ENCODE data around the gene ESX1. TPM values are rescaled to one million over a fixed set of nuclear protein-coding genes. Genes with fewer than 3 reads are reported as not detected.

ESX1 gene
- total and polyA plus RNA-seq, 2 of the 4 experiments (the other 2 are of a cell fraction): not detected

DNA sequence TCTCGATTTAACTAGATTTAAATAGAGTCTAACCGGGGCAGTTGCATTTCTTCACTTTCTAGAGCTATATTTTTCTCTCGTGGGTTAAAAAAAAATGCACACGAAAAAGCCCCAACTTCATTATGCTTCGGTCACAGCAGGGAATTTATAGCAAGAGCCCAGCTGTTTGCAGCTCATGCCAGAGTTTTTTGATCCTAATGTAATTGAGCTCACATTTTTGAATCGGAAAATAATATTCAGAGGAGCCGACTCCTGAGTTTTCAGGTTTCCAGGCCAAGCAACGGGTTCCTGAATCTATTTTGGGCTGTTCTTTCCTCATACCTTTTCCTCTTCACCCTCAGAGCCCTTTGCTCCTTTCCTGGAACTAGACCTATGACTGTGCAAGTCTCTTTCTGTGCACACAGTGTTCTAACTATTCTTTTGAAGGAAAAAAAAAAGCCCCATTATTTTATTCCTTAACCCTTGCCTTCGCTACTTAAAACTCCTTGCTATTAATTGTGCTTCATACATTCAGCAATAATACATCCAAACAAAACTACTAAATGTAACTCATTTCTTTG, 27.5 kb upstream of the ESX1 start:
- WGBS, 2 experiments (ENCODE audit: extremely low coverage in 2 of 2, insufficient read length in 1 of 2): 35% methylated on average over 4 of the region's 9 CpGs; no CpG with 5 or more reads in 1 of the 2 experiments
- CTCF ChIA-PET: interaction anchor here (1.1 kb wide), 1 partner anchor 12 kb away, joined by 3 read pairs; no protein-coding TSS in a partner anchor

More for the DNA sequence above, 27.5 kb upstream of the ESX1 start:
- no peak overlapping the region for H3K9ac ChIP-seq (ENCODE audit: low read depth, low read length)
- H3K14ac ChIP-seq (replicated peaks; ENCODE audit: low read depth, low read length): no peak overlapping the region
- H2BK120ac ChIP-seq (ENCODE audit: low read depth, low read length): no peak overlapping the region
- H3K9me3 ChIP-seq (ENCODE audit: control insufficient read depth, insufficient read depth, low read length): no peaks in the 10 kb centered on the region
- no peaks in the 10 kb centered on the region for H3K9me1 ChIP-seq (ENCODE audit: insufficient read depth, low read length)
- no peak overlapping the region for H2BK20ac ChIP-seq (ENCODE audit: low read depth, low read length)
- no peak overlapping the region for H4K8ac ChIP-seq (ENCODE audit: low read depth in 2 of 2, low read length in 2 of 2)
- no peaks in the 10 kb centered on the region for H3K79me1 ChIP-seq (ENCODE audit: low read depth in 1 of 2, low read length in 2 of 2)
- H2AK5ac ChIP-seq (ENCODE audit: low read depth, low read length): no peak overlapping the region
- no peaks in the 10 kb centered on the region for H3K36me3 ChIP-seq (ENCODE audit: control insufficient read depth, insufficient read depth, low read length)
- DNase-seq (no peak), ATAC-seq (ENCODE audit: low read depth) (no peak)
- no peaks in the 10 kb centered on the region for H3K4me1 ChIP-seq (ENCODE audit: control insufficient read depth, insufficient read depth, low read length)
- H3K4me2 ChIP-seq (ENCODE audit: low read depth, low read length): no peak overlapping the region
- POLR2A ChIA-PET (ENCODE audit: unreplicated experiment): no interaction called here
- H2AFZ ChIP-seq (replicated peaks; ENCODE audit: low read length, poor library complexity): no peak overlapping the region
- dilution Hi-C loops (cut with HindIII; ENCODE audit: low sequenced_read_pairs, unreplicated experiment): no loop called here
- no peak overlapping the region for H4K91ac ChIP-seq (ENCODE audit: insufficient read depth, low read depth, low read length)
- BruUV-seq (replicated peaks): no TSS peak
- no peaks in the 10 kb centered on the region for H4K20me1 ChIP-seq (ENCODE audit: insufficient read depth, low read length)
- H4K5ac ChIP-seq (ENCODE audit: low read depth, low read length): no peak overlapping the region
- in situ Hi-C loops (cut with MboI; ENCODE audit: low sequenced_read_pairs): no loop called here
- H3K4me3 ChIP-seq (ENCODE audit: insufficient read depth, low read depth, low read length): no peak overlapping the region
- H3K23ac ChIP-seq (ENCODE audit: low read depth, low read length): no peak overlapping the region
- H3K18ac ChIP-seq (ENCODE audit: low read depth, low read length): no peak overlapping the region
- H3K4ac ChIP-seq (ENCODE audit: low read depth, low read length): no peak overlapping the region
- intact Hi-C loops (cut with micrococcal nuclease): no loop called here
- no peak overlapping the region for H3K56ac ChIP-seq (ENCODE audit: extremely low read depth, insufficient read depth, low read length)
- no peak overlapping the region for H2AK9ac ChIP-seq (replicated peaks; ENCODE audit: low read depth, low read length, poor library complexity)
- peaks cover 25% of the 10 kb centered on the region for H3K27me3 ChIP-seq (ENCODE audit: control insufficient read depth, insufficient read depth, low read length)
- H2BK15ac ChIP-seq (ENCODE audit: low read depth, low read length): no peak overlapping the region
- H3K27ac ChIP-seq (ENCODE audit: insufficient read depth, low read length): no peak overlapping the region
- TF ChIP-seq NFE2L2 (IDR thresholded peaks at IDR 0.05; ENCODE audit: low read depth, low read length) (no peak), MAFK (IDR thresholded peaks at IDR 0.05; ENCODE audit: low read depth, low read length) (no peak), BHLHE40 (IDR thresholded peaks at IDR 0.05; ENCODE audit: low read depth, low read length) (no peak), FOS (IDR thresholded peaks at IDR 0.05; ENCODE audit: low read depth, low read length) (no peak), RFX5 (IDR thresholded peaks at IDR 0.05; ENCODE audit: low read depth, low read length) (no peak), CEBPB (IDR thresholded peaks at IDR 0.05; ENCODE audit: low read depth, low read length) (no peak), MXI1 (IDR thresholded peaks at IDR 0.05; ENCODE audit: borderline replicate concordance, low read depth, low read length) (no peak), RAD21 (IDR thresholded peaks at IDR 0.05; ENCODE audit: low read length) (no peak), RCOR1 (IDR thresholded peaks at IDR 0.05; ENCODE audit: insufficient replicate concordance, low read length) (no peak), CHD1 (IDR thresholded peaks at IDR 0.05; ENCODE audit: low read depth, low read length) (no peak), MAZ (IDR thresholded peaks at IDR 0.05; ENCODE audit: borderline replicate concordance, low read depth, low read length) (no peak), SMC3 (IDR thresholded peaks at IDR 0.05; ENCODE audit: low read depth, low read length) (no peak)
- TF ChIP-seq, protein P1, sequence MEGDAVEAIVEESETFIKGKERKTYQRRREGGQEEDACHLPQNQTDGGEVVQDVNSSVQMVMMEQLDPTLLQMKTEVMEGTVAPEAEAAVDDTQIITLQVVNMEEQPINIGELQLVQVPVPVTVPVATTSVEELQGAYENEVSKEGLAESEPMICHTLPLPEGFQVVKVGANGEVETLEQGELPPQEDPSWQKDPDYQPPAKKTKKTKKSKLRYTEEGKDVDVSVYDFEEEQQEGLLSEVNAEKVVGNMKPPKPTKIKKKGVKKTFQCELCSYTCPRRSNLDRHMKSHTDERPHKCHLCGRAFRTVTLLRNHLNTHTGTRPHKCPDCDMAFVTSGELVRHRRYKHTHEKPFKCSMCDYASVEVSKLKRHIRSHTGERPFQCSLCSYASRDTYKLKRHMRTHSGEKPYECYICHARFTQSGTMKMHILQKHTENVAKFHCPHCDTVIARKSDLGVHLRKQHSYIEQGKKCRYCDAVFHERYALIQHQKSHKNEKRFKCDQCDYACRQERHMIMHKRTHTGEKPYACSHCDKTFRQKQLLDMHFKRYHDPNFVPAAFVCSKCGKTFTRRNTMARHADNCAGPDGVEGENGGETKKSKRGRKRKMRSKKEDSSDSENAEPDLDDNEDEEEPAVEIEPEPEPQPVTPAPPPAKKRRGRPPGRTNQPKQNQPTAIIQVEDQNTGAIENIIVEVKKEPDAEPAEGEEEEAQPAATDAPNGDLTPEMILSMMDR (conservative IDR thresholded peaks at IDR 0.05; ENCODE audit: low read depth, low read length): no peak
- TF ChIP-seq, protein P2, sequence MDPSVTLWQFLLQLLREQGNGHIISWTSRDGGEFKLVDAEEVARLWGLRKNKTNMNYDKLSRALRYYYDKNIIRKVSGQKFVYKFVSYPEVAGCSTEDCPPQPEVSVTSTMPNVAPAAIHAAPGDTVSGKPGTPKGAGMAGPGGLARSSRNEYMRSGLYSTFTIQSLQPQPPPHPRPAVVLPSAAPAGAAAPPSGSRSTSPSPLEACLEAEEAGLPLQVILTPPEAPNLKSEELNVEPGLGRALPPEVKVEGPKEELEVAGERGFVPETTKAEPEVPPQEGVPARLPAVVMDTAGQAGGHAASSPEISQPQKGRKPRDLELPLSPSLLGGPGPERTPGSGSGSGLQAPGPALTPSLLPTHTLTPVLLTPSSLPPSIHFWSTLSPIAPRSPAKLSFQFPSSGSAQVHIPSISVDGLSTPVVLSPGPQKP (IDR thresholded peaks at IDR 0.05; ENCODE audit: borderline replicate concordance, low read depth, low read length): no peak
- H2BK5ac ChIP-seq (ENCODE audit: low read depth, low read length, poor library complexity, severe bottlenecking): no peak overlapping the region

Data from IMR-90 (cell line).